A549 treated with RU486 at 1 μM for 4 hours (cell line): ENCODE measurements around the gene IDH1. TPM values are rescaled to one million over a fixed set of nuclear protein-coding genes. Genes with fewer than 3 reads are reported as not detected.

ENCODE experiments used
- total RNA-seq: library from RNA; stranded (reverse); fragments of 200-300 nt; extraction: Qiagen RNA extraction; gene quantifications from 5 replicates; pipeline ENCODE4 v1.2.3, GENCODE V29; 2022; ENCODE audit warnings: low read depth

IDH1 gene
- 64.8 to 89.4 TPM (median 81.4 TPM) in 5 replicates for total RNA-seq

GRCh38 chr2:208254871-208255556, at the start of gene IDH1:
Gene IDH1, minus strand, starts transcription at chr2:208255071. Its CDS starts 3,520 bp downstream, at chr2:208251551.

GRCh38 chr2:208265801-208266552, 11.1 kb upstream of the IDH1 start, which contains the start of gene PIKFYVE:
Gene PIKFYVE, plus strand, starts transcription at chr2:208266255. Its CDS starts 5,265 bp downstream, at chr2:208271520.

GRCh38 chr2:208189810-208190503, 64.9 kb downstream of the IDH1 start, which contains the start of gene C2orf80:
Gene C2orf80, minus strand, starts transcription at chr2:208190030. Its CDS starts 3,044 bp downstream, at chr2:208186986.

Other genes with a start within 250 kb of the IDH1 start
- gene PLEKHM3, start 229.5 kb downstream of the IDH1 start, total RNA-seq: 2.5 to 3.5 TPM (median 3.2 TPM) in 5 replicates
- gene CRYGD, start 130.5 kb downstream of the IDH1 start, total RNA-seq: not detected in 5 replicates
- gene CRYGC, start 125.2 kb downstream of the IDH1 start, total RNA-seq: not detected in 5 replicates
- not detected in 5 replicates for gene CRYGB, start 108.9 kb downstream of the IDH1 start, total RNA-seq
- gene CRYGA, start 91.5 kb downstream of the IDH1 start, total RNA-seq: not detected in 5 replicates
- not detected in 5 replicates for gene C2orf80, start 65.0 kb downstream of the IDH1 start, total RNA-seq
- gene PIKFYVE, start 11.2 kb upstream of the IDH1 start, total RNA-seq: 3.3 to 7.5 TPM (median 7.2 TPM) in 5 replicates
- not detected in 5 replicates for gene PTH2R, start 151.7 kb upstream of the IDH1 start, total RNA-seq